ENCODE data around the gene BACH2.
A peak's percentile ranks its signal among the peaks of the same experiment; 100 is the strongest.

GRCh38 chr6:89944826-89945407 lies 351.7 kb downstream of the BACH2 start:
- peak in 3 of 5 experiments; percentile 1 to 28 (median 16) for TF ChIP-seq CTCF (IDR thresholded peaks at IDR 0.05 in 4 of 5, conservative IDR thresholded peaks at IDR 0.05 in 1 of 5)
- no peak for TF ChIP-seq POLR2A (IDR thresholded peaks at IDR 0.05)
